Activated CD8-positive, alpha-beta memory T cell treated with anti-CD3 and anti-CD28 coated beads for 48 hours (primary cell): ENCODE results near the gene UBE2D2.
A peak's percentile ranks its signal among the peaks of the same experiment; 100 is the strongest.
"Not testable (repeated sequence)": the region's sequence is repeated elsewhere in the genome, so short reads cannot be mapped to it uniquely, and the experiment has no call there.

Experiments
- DNase-seq, 3 experiments: peaks; one replicate each; pipeline ENCODE4 v3.0.0-alpha.2; 2020; ENCODE audit warnings: low read depth in 2 of 3, low spot score in 2 of 3

The UBE2D2 gene

DNA sequence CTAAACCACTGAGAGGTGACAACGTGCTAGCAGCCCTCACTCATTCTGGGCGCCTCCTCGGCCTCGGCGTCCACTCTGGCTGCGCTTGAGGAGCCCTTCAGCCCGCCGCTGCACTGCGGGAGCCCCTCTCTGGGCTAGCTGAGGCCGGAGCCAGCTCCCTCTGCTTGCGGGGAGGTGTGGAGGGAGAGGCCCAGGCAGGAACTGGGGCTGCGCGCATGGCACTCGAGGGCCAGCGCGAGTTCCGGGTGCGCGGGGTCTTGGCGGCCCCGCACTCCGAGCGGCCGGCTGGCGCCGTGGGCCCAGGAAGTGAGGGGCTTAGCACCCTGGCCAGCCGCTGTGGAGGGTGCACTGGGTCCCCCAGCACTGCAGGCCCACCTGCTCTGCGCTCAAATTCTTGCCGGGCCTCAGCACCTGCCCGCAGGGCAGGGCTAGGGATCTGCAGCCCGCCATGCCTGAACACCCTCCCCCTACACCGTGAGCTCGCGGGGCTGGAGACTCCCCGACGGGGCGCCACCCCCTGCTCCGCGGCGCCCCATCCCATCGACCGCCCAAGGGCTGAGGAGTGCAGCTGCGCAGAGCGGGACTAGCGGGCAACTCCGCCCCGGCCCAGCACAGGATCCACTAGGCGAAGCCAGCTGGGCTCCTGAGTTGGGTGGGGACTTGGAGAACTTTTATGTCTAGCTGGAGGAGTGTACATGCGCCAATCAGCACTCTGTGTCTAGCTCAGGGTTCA is 11.8 kb upstream of the UBE2D2 start:
- no peak for DNase-seq

- not testable (repeated sequence) for DNase-seq
These were observed 10.9 kb upstream of the UBE2D2 start for GRCh38 chr5:139550051-139550872.

DNA sequence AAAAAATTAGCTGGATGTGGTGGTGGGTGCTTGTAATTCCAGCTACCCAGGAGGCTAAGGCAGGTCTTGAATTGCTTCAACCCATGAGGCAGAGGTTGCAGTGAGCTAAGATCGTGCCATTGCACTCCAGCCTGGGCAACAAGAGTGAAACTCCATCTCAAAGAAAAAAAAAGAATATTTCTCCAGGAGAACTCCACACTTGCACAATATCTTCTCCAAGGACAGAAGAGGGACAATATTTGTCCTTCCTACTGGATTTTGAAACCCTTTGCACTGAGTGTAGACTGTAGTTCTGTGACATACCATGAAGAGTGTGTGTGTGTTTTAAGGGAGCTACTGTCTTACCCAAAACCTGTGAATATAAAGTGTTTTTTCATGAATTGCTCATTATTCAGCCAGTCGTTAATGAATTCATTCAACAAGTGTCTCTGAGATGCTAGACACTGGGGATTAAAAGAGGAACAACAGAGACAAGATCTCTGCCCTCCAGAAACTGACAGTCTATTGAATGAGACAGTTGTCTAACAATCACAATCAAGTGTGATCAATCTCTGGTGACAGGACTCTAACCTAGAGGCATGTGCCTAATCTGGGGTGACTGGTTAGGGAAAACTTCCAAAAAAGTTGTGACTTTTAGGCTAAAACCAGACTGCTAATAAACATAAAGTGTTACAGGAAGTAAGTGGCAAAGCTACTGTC is 9.8 kb upstream of the UBE2D2 start:
- no peak for DNase-seq

DNA sequence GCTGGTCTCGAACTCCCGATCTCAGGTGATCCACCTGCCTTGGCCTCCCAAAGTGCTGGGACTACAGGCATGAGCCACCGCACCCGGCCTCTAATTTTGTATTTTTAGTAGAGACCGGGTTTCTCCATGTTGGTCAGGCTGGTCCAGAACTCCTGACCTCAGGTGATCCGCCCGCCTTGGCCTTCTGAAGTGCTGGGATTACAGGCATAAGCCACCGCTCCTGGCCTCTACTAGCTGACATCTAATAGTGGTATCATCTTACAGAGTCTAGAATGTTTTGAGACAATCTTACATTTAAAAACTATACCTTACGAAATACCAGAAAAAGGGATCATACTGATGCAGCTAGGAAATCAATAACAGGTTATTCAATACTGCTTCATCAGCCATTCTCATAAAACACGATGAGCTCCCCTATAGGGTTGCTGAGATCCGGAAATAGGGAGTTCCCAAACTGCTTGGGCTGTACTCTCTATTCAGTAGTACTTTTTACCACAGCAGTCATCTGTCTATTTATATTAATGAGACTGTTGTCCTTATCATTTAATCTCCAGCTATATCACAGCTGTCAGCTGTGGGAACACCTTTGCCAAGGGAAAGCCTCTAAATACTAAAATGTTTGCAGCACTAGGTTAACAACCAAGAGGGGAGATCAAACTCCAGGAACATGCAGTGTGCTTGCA is 8.1 kb upstream of the UBE2D2 start:
- no peak for DNase-seq

DNA sequence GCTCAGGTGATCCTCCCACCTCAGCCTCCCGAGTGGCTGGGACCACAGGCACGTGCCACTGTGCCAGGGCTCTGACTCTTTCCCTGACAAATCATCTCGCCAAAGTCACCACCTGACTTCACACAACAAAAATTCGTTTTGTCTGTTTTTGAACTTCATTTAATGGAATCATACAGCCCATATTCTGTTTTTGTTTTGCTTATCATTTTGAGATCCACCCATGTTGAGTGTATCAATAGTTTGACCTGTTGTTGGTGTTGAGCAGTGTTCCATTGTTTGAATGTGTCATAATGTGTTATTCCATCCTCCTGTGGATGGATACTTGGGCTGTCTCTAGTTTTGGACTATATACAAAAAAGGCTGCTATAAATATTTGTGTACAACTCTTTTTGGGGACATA is 6.9 kb upstream of the UBE2D2 start:
- no peak for DNase-seq

GRCh38 chr5:139557811-139558210 is 3.3 kb upstream of the UBE2D2 start:
- DNase-seq: no peak

GRCh38 chr5:139561655-139562451 is 714 bp downstream of the UBE2D2 start:
- peak; percentile 40 to 54 (median 41) for DNase-seq

DNA sequence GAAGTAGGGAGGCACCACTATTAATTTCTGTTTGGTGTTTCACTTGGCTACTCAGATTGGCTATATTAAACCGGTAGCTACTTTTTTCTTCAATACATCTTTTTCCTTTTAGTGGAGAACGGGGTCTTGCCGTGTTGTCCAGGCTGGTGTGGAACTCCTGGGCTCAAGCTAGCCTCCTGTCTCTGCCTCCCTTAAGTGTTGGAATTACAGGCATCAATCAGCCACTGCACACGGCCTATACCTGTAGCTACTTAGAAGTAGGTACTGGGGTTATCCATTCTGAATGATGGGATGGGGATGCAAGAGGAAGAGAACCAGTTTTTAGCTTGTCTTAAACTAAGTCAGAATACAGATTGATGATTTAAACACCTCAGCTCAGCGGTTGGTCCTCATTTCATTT is 1.7 kb downstream of the UBE2D2 start:
- no peak for DNase-seq

DNA sequence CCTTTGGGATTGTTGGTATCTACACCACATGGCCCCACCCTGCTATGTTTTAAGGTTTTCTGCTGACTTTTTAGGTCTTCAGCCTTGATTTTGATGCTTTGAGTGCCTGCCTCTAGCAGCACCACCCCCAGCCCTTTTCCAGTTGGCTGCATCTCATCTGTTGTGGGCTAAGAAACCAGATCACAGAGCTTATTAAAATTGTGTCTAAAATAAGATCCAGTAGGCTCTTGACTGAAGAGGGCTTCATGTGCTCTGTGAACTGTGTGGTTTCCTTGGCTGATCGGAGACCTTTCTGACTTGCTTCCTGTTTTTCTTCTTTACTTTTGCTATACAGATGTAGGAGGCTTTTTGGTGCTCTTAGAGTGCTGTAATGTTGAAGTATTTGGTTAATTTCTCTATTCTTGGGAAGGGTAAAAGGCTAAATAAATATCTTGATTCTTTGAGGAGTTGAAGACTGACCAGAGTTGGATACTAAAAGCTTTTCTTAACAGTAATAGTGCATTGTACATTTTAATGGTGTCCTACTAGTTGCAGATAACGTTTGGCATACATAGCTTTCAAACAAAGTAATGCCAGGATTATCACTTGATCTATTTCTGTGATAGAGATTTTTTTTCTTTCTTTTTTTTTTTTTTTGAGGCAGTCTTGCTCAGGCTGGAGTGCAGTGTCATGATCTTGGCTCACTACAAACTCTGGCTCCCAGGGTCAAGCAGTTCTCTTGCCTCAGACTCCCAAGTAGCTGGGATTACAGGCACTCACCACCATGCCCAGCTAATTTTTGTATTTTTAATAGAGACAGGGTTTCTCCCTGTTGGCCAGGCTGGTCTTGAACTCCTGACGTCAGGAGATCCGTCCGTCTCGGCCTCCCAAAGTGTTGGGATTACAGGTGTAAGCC is 4.5 kb downstream of the UBE2D2 start:
- no peak for DNase-seq

- DNase-seq: no peak
These were observed 5.5 kb downstream of the UBE2D2 start for GRCh38 chr5:139566611-139567010.

DNA sequence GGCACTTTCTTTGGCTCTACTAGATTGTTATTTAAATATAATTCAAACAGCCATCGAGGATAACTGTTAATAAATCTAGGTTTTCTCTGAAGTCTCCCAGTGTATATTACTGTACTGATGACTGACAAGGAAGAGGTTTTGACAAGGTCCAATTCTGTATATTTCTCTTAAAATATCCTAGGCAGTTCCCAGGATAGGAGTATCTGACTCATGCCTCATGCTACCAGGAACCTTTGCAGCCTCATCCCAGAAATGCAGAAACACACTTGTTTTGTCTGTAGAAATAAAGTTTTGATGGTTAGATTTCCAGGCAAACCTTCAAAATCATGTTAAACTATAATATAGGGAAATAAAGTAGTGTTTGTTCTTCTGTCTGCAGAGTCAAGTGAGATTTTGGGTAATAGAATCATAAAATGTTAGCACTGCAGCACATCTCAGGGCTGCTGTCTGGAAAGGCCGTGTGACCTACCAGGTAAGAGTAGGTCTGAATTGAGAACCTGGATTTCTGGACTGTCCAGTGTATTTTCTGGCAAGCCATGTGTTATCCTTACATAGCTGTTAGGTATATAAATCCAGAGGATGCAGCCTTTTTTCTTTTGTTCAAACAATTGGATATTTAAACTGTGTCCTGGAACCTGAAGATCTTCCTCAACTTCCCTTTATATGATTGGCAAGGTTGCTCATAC is 8.3 kb downstream of the UBE2D2 start:
- DNase-seq: no peak

DNA sequence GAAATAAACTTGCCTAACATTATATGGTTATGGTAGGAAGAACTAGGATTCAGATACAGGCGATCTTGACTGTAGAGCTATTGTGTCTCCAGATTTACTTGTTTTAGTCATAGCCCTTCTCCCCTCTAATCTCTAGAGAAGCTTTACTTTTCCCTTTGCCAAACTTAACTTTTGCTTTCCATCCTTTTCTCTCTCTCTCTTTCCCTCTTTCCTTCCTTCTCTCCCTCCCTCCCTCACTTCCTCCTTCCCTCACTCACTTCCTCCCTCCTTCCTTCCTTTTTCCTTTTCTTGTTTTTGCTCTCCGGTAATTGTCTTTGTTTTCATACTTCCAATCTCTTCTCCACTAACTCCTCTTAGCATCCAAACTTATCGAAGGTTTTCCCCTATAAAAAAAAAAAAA is 10.4 kb downstream of the UBE2D2 start:
- DNase-seq: no peak

DNA sequence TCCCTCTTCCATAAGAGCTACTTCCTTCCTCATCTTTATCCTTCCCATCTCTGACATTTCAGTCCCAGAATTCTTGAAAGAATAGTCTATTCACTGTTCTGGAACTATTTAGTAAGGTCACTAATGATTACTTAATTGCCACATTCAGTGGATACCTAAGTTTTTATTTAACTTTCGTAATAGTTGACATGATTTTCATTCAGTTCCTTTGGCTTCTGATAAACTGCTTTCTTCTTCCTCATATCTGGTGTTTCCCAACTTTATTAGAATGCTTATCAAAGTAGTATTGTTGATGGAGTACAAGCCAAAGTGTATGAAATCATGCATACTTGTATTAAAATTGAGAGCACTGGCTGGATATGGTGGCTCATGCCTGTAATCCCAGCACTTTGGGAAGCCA is 10.8 kb downstream of the UBE2D2 start:
- DNase-seq: no peak

- no peak for DNase-seq
These were observed 13.6 kb downstream of the UBE2D2 start for GRCh38 chr5:139574641-139575312.

DNA sequence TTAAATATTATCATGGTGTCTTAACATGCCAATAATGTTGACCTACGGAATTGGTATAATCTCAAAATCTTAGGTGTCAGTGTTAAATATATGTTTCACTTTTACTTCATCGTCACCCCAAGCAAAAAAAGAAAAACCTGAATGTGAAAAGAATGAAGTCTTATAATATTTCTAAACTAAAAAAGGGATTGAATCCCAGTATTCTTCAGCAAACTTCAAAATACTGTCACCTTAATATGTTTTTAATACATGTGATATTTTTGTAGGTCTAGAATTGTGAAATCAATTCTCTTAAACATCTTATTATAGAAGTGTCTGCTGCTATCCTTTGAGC is 14.1 kb downstream of the UBE2D2 start:
- no peak for DNase-seq

GRCh38 chr5:139575751-139576150 is 14.6 kb downstream of the UBE2D2 start:
- no peak for DNase-seq

DNA sequence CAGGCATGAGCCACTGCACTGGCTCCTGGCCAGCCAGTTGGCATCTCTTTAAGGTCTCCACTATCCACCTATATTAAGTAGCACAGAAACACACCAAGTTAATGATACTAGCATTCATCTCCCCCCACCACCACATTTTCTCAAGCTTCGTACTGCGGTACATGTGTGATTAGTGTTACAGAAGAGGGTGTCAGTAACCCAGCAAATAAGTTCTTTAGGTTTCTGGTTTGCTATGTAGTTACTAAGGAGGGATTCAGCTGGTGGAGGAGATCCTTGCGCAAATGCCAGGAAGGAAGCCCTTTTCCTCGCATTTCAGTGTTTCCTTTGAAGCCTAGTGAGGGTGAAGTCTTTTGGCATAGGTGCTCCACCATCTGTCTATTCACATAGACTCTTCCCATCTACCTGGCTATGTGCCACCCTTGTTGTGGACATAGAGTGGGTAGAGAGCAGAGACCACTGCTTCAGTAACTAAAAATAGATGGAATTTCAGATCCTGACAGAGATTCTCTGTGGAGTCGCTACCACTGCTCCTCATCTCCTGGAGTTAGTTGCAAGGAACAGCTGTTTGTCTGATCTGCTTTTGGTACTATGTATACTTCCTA is 16.7 kb downstream of the UBE2D2 start:
- DNase-seq: no peak

DNA sequence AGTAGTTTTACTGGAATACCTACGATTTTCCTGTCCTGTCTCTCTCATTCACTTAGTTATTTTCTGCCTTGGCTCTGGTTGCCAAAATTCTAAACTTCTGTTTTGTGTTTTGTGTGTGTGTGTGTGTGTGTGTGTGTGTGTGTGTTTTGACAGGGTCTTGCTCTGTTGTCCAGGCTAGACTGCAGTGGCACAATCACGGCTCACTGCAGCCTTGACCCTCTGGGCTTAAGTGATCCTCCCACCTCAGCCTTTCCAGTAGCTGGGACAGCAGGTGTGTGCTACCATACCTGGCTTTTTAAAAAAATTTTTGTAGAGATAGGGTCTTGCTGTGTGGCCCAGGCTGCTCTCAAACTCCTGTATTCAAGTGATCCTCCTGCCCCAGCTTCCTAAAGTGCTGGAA is 17.2 kb downstream of the UBE2D2 start:
- no peak for DNase-seq
